HS-5 (cell line): ENCODE results near the gene WNK1.

Source experiments
- DNase-seq: peaks from one replicate; pipeline ENCODE4 v3.0.0-alpha.2; 2012; ENCODE audit warnings: low read depth

Gene WNK1

GRCh38 chr12:951176-951575 lies 198.8 kb downstream of the WNK1 start:
- DNase-seq = no peak

GRCh38 chr12:953776-954175 lies 201.4 kb downstream of the WNK1 start:
- peak; percentile 64 for DNase-seq

GRCh38 chr12:954741-955140 lies 202.4 kb downstream of the WNK1 start:
- no peak for DNase-seq

- DNase-seq = no peak
Measured at GRCh38 chr12:955939-956338, 203.6 kb downstream of the WNK1 start.

- DNase-seq = no peak
Measured at GRCh38 chr12:958588-959123, 206.3 kb downstream of the WNK1 start.
